CD14-positive monocyte (primary cell): ENCODE data around the gene PPP2CA. TPM values are rescaled to one million over a fixed set of nuclear protein-coding genes. Genes with fewer than 3 reads are reported as not detected.

ENCODE experiments used
- DNase-seq, 3 donors: peaks; one replicate each; pipeline ENCODE4 v3.0.0-alpha.2; 2011 to 2022
- H2AFZ ChIP-seq: 2 replicates; pipeline ENCODE4 v1.6.0; 2012; ENCODE audit warnings: mild to moderate bottlenecking, low read depth, low read length, inconsistent platforms; ENCODE audit not compliant: insufficient read depth, poor library complexity, severe bottlenecking
- H3K27ac ChIP-seq, 2 donors: 1 replicate in 1 of 2; 2 replicates in 1 of 2; pipeline ENCODE4 v1.5.1; 2012 to 2013; ENCODE audit warnings: low read length in 2 of 2, control low read depth in 1 of 2, inconsistent platforms in 1 of 2, low read depth in 1 of 2, mild to moderate bottlenecking in 1 of 2
- H3K27me3 ChIP-seq, 2 donors: one replicate each; pipeline versions ENCODE4 v1.6.0 to v1.6.1; 2011 to 2013; ENCODE audit warnings: low read length in 2 of 2; ENCODE audit not compliant: control insufficient read depth in 2 of 2, insufficient read depth in 2 of 2
- H3K36me3 ChIP-seq, 2 donors: replicated peaks in 1 of 2; 1 replicate in 1 of 2; 2 replicates in 1 of 2; pipeline versions ENCODE4 v1.5.1 to v1.6.1; 2012 to 2013; ENCODE audit warnings: low read length in 2 of 2, control low read depth in 1 of 2, inconsistent platforms in 1 of 2, mild to moderate bottlenecking in 1 of 2; ENCODE audit not compliant: insufficient read depth in 2 of 2, control insufficient read depth in 1 of 2
- H3K4me1 ChIP-seq, 2 donors: 1 replicate in 1 of 2; 2 replicates in 1 of 2; pipeline versions ENCODE4 v1.5.1 to v1.6.1; 2012 to 2013; ENCODE audit warnings: low read length in 2 of 2, control low read depth in 1 of 2, inconsistent platforms in 1 of 2, mild to moderate bottlenecking in 1 of 2, moderate library complexity in 1 of 2; ENCODE audit not compliant: insufficient read depth in 2 of 2, control insufficient read depth in 1 of 2
- H3K4me2 ChIP-seq: replicated peaks from 2 replicates; pipeline ENCODE3; 2012; ENCODE audit warnings: low read length, moderate library complexity, mild to moderate bottlenecking; ENCODE audit not compliant: poor library complexity, severe bottlenecking; ENCODE audit errors: extremely low read depth
- H3K4me3 ChIP-seq, 3 experiments: fragments of 200-600 bp in 1 of 3; sonication (generic) in 1 of 3; replicated peaks in 1 of 3; 1 replicate in 2 of 3; 2 replicates in 1 of 3; pipeline ENCODE4 v1.5.1; 2011 to 2013; ENCODE audit warnings: low read length in 3 of 3, mild to moderate bottlenecking in 3 of 3, control low read depth in 2 of 3, low read depth in 2 of 3, inconsistent platforms in 1 of 3, moderate library complexity in 1 of 3
- H3K79me2 ChIP-seq: 2 replicates; pipeline ENCODE4 v1.6.0; 2012; ENCODE audit warnings: mild to moderate bottlenecking, control low read depth, inconsistent platforms, low read length, moderate library complexity; ENCODE audit not compliant: insufficient read depth
- H3K9ac ChIP-seq: 2 replicates; pipeline ENCODE4 v1.6.0; 2017; ENCODE audit warnings: low read length, mild to moderate bottlenecking; ENCODE audit not compliant: insufficient read depth, poor library complexity, severe bottlenecking
- H3K9me3 ChIP-seq, 2 donors: replicated peaks in 1 of 2; 1 replicate in 1 of 2; 2 replicates in 1 of 2; pipeline versions ENCODE4 v1.5.1 to v1.6.1; 2012 to 2013; ENCODE audit warnings: low read length in 2 of 2, control low read depth in 1 of 2; ENCODE audit not compliant: control insufficient read depth in 1 of 2, insufficient read depth in 1 of 2
- H4K20me1 ChIP-seq: 2 replicates; pipeline ENCODE4 v1.6.0; 2012; ENCODE audit warnings: mild to moderate bottlenecking, low read length, control low read depth, moderate library complexity; ENCODE audit not compliant: insufficient read depth
- H3K27ac Mint-ChIP-seq, 7 donors: one replicate each; pipeline ENCODE4 v1.8.0; 2020; ENCODE audit warnings: mild to moderate bottlenecking in 7 of 7, mixed read lengths in 7 of 7, moderate library complexity in 6 of 7, inconsistent platforms in 2 of 7
- H3K27me3 Mint-ChIP-seq, 3 donors: one replicate each; pipeline ENCODE4 v1.8.0; 2021 to 2022; ENCODE audit warnings: low read depth in 3 of 3, mild to moderate bottlenecking in 3 of 3, mixed read lengths in 3 of 3, moderate library complexity in 3 of 3, inconsistent platforms in 1 of 3
- H3K36me3 Mint-ChIP-seq, 2 donors: one replicate each; pipeline ENCODE4 v1.8.0; 2020; ENCODE audit warnings: mixed read lengths in 2 of 2, inconsistent platforms in 1 of 2, mild to moderate bottlenecking in 1 of 2
- H3K4me1 Mint-ChIP-seq: one replicate; pipeline ENCODE4 v1.8.0; 2020; ENCODE audit warnings: mild to moderate bottlenecking, mixed read lengths
- H3K4me3 Mint-ChIP-seq, 2 donors: one replicate each; pipeline ENCODE4 v1.8.0; 2020; ENCODE audit warnings: mild to moderate bottlenecking in 2 of 2, mixed read lengths in 2 of 2, moderate library complexity in 1 of 2
- H3K9me3 Mint-ChIP-seq, 7 donors: one replicate each; pipeline ENCODE4 v1.8.0; 2020 to 2022; ENCODE audit warnings: mixed read lengths in 7 of 7, mild to moderate bottlenecking in 6 of 7, moderate library complexity in 6 of 7, inconsistent platforms in 2 of 7
- WGBS: methylation state at CpG from one replicate; pipeline ENCODE4 v1.1.5; 2013; ENCODE audit warnings: missing lambda C conversion rate; ENCODE audit not compliant: insufficient coverage; 5-methylcytosine and 5-hydroxymethylcytosine counted together
- intact Hi-C, 2 donors: fragments of 100-400 bp; cut with micrococcal nuclease; formaldehyde crosslinking; loops; one replicate each; pipeline versions ENCODE4 v1.15.0 to v1.15.1; 2023
- polyA plus RNA-seq, 3 donors: library from polyadenylated mRNA; depleted of rRNA in 1 of 3; unstranded in 2 of 3; stranded (reverse) in 1 of 3; fragments of 300-500 nt in 2 of 3; fragments of >200 nt in 1 of 3; fragmentation: Illumina TruSeq in 2 of 3; gene quantifications; 1 replicate in 2 of 3; 2 replicates in 1 of 3; pipeline ENCODE4 v1.2.3, GENCODE V29; 2012 to 2021
- TF ChIP-seq, protein P1 (sequence below): fragments of 200-600 bp; IDR thresholded peaks from one replicate; pipeline ENCODE4 v1.8.0; 2022; ENCODE audit warnings: antibody characterized with exemption, mild to moderate bottlenecking

The PPP2CA gene
- polyA plus RNA-seq, 3 donors, result 82.5 to 245 (median 225) TPM

DNA sequence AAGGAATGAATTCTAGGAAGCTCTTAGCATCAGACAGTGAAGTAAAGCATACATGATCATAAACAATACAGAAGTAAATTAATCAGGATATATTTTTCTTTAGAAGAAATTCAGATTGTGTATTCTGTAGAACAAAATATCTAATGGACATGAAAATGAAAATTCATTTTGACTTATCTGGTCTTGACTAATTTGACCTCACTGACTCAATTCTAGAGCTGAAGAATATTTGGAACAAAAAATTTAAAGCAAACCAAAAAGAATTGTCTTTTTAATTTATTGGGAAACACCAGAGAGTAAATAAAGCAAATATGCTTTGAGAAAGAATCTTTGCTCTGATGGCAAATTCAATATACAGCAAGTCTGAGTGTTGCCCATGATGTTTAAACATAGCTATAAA lies 2.8 kb upstream of the PPP2CA start:
- no peak overlapping the region for H3K27ac Mint-ChIP-seq
- no peak overlapping the region for H2AFZ ChIP-seq
- H3K79me2 ChIP-seq, result peaks cover 32% of the 10 kb centered on the region
- H3K9me3 Mint-ChIP-seq, result peaks cover 0 to 2% (median 0%) of the 10 kb centered on the region in 7 donors
- peaks cover 14 to 24% of the 10 kb centered on the region in 2 donors for H3K4me1 ChIP-seq
- TF ChIP-seq, protein P1, sequence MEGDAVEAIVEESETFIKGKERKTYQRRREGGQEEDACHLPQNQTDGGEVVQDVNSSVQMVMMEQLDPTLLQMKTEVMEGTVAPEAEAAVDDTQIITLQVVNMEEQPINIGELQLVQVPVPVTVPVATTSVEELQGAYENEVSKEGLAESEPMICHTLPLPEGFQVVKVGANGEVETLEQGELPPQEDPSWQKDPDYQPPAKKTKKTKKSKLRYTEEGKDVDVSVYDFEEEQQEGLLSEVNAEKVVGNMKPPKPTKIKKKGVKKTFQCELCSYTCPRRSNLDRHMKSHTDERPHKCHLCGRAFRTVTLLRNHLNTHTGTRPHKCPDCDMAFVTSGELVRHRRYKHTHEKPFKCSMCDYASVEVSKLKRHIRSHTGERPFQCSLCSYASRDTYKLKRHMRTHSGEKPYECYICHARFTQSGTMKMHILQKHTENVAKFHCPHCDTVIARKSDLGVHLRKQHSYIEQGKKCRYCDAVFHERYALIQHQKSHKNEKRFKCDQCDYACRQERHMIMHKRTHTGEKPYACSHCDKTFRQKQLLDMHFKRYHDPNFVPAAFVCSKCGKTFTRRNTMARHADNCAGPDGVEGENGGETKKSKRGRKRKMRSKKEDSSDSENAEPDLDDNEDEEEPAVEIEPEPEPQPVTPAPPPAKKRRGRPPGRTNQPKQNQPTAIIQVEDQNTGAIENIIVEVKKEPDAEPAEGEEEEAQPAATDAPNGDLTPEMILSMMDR, result no peak
- H3K9me3 ChIP-seq, result no peaks in the 10 kb centered on the region
- no peak for DNase-seq
- no peak overlapping the region for H3K4me3 Mint-ChIP-seq
- H3K4me1 Mint-ChIP-seq, result peaks cover 16% of the 10 kb centered on the region
- H3K27me3 ChIP-seq, result no peaks in the 10 kb centered on the region
- peaks cover 0 to 5% (median 3%) of the 10 kb centered on the region in 3 donors for H3K27me3 Mint-ChIP-seq
- no peak overlapping the region for H3K4me2 ChIP-seq
- peaks cover 10% of the 10 kb centered on the region for H4K20me1 ChIP-seq
- H3K4me3 ChIP-seq, result no peak overlapping the region
- peaks cover 0 to 4% of the 10 kb centered on the region in 2 donors for H3K36me3 Mint-ChIP-seq
- H3K27ac ChIP-seq, result no peak overlapping the region
- no peak overlapping the region for H3K9ac ChIP-seq
- H3K36me3 ChIP-seq, result no peaks in the 10 kb centered on the region
- intact Hi-C loops, result loop anchor here (5.0 to 10.0 kb wide), 3 partner anchors 36 to 296 kb away; partner anchors contain the start of genes JADE2 (in 1 of the 2) and UBE2B (in 1 of the 2)

DNA sequence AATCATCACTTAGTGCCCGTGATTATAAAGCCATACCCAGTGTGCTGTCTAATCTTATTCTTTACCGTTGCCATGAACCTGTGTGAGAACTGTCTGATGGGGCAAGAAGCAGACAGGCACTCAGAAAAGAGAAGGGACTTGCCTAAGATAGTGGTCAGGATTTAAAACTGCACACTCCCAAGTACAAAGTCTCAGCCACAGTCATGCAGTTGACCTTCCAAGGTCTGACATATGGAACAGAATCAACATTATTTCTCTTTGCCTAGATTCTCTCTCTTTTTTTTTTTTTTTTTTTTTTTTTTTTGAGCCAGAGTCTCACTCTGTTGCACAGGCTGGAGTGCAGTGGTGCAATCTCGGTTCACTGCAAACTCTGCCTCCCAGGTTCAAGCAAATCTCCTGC lies 1.9 kb upstream of the PPP2CA start:
- peaks cover 0 to 7% of the 10 kb centered on the region in 2 donors for H3K36me3 Mint-ChIP-seq
- no peaks in the 10 kb centered on the region for H3K27me3 ChIP-seq
- no peak overlapping the region for H3K27ac Mint-ChIP-seq
- no peak overlapping the region for H2AFZ ChIP-seq
- no peak overlapping the region for H3K4me3 Mint-ChIP-seq
- no peak overlapping the region for H3K4me2 ChIP-seq
- H3K4me3 ChIP-seq, result no peak overlapping the region
- WGBS, result no CpG with 5 or more reads among the region's 3 CpGs
- TF ChIP-seq, protein P1, result no peak
- H3K79me2 ChIP-seq, result peaks cover 40% of the 10 kb centered on the region
- DNase-seq, result no peak
- no peaks in the 10 kb centered on the region for H3K36me3 ChIP-seq
- H3K4me1 Mint-ChIP-seq, result peaks cover 22% of the 10 kb centered on the region
- peaks cover 0 to 4% (median 2%) of the 10 kb centered on the region in 3 donors for H3K27me3 Mint-ChIP-seq
- intact Hi-C loops, result loop anchor here (2.0 to 10.0 kb wide), 4 partner anchors 35 to 297 kb away; partner anchors contain the start of genes UBE2B (in 2 of the 2) and JADE2 (in 1 of the 2)
- peaks cover 18% of the 10 kb centered on the region for H4K20me1 ChIP-seq
- peaks cover 0 to 2% (median 0%) of the 10 kb centered on the region in 7 donors for H3K9me3 Mint-ChIP-seq
- H3K9ac ChIP-seq, result no peak overlapping the region
- H3K27ac ChIP-seq, result no peak overlapping the region
- no peaks in the 10 kb centered on the region for H3K9me3 ChIP-seq
- H3K4me1 ChIP-seq, result peaks cover 21 to 33% of the 10 kb centered on the region in 2 donors
